Endothelial cell of umbilical vein (primary cell): ENCODE results near the gene MOK. TPM values are rescaled to one million over a fixed set of nuclear protein-coding genes. Genes with fewer than 3 reads are reported as not detected.

Source experiments
- BruUV-seq: library from RNA; stranded (reverse); fragments of 400-500 nt; replicated peaks from 2 replicates; lab custom pipeline; 2021; lab: Mats Ljungman, UMichigan
- CTCF ChIA-PET: fragments of 300-600, 350-600 bp; sonication (Branson Sonifier 250); formaldehyde crosslinking; loops from one replicate; lab custom pipeline; 2021; ENCODE audit warnings: antibody characterized with exemption, inconsistent platforms; lab: Charles Lee
- POLR2A ChIA-PET: fragments of 300-600, 350-600 bp; sonication (Branson Sonifier 250); formaldehyde crosslinking; loops from one replicate; lab custom pipeline; 2021; ENCODE audit warnings: antibody characterized with exemption, inconsistent platforms; lab: Charles Lee
- DNase-seq: peaks from one replicate; pipeline ENCODE4 v3.0.0-alpha.2; 2011; ENCODE audit warnings: low read depth, low spot score
- FAIRE-seq: peaks from 2 replicates; lab custom pipeline; 2011; peaks lifted over from hg19 to GRCh38; lab: Jason Lieb, UNC
- H2AFZ ChIP-seq: 2 replicates; pipeline ENCODE4 v1.6.0; 2012; ENCODE audit warnings: low read depth, low read length, control low read depth, inconsistent platforms
- H3K27ac ChIP-seq: 2 replicates; pipeline ENCODE4 v1.5.1; 2011; ENCODE audit warnings: low read depth, mild to moderate bottlenecking, control low read depth, low read length, moderate library complexity; ENCODE audit not compliant: insufficient read depth
- H3K27me3 ChIP-seq, 2 experiments: 2 replicates each; pipeline versions ENCODE4 v1.6.0 to v1.6.1; 2011; ENCODE audit warnings: low read length in 2 of 2, mixed read lengths in 1 of 2; ENCODE audit not compliant: control insufficient read depth in 2 of 2, insufficient read depth in 2 of 2
- H3K36me3 ChIP-seq, 2 experiments: 2 replicates in 1 of 2; 3 replicates in 1 of 2; pipeline ENCODE4 v1.5.1; 2011; ENCODE audit warnings: low read length in 2 of 2, mild to moderate bottlenecking in 1 of 2, moderate library complexity in 1 of 2; ENCODE audit not compliant: control insufficient read depth in 2 of 2, insufficient read depth in 2 of 2; ENCODE audit errors: extremely low read depth in 1 of 2
- H3K4me1 ChIP-seq: 3 replicates; pipeline ENCODE4 v1.5.1; 2011; ENCODE audit warnings: mild to moderate bottlenecking, low read length; ENCODE audit not compliant: control insufficient read depth, insufficient read depth; ENCODE audit errors: extremely low read depth
- H3K4me2 ChIP-seq: 2 replicates; pipeline ENCODE4 v1.6.1; 2011; ENCODE audit warnings: low read length, control low read depth, mixed read lengths; ENCODE audit not compliant: insufficient read depth
- H3K4me3 ChIP-seq, 3 experiments: fragments of 200-600 bp in 1 of 3; sonication (generic), shearing (Covaris generic) in 1 of 3; replicated peaks in 1 of 3; 2 replicates each; pipeline ENCODE4 v1.5.1; 2011 to 2016; ENCODE audit warnings: control low read depth in 3 of 3, low read length in 3 of 3, mild to moderate bottlenecking in 2 of 3, inconsistent platforms in 1 of 3, low read depth in 1 of 3, moderate library complexity in 1 of 3; ENCODE audit not compliant: insufficient read depth in 1 of 3
- H3K79me2 ChIP-seq: 2 replicates; pipeline ENCODE4 v1.6.0; 2012; ENCODE audit warnings: low read length, inconsistent platforms; ENCODE audit not compliant: control insufficient read depth, insufficient read depth
- H3K9ac ChIP-seq: replicated peaks from 2 replicates; pipeline ENCODE3; 2011; ENCODE audit warnings: low read length, control low read depth; ENCODE audit not compliant: insufficient read depth; ENCODE audit errors: extremely low read depth
- H3K9me1 ChIP-seq: replicated peaks from 3 replicates; pipeline ENCODE4 v1.6.0; 2011; ENCODE audit warnings: mild to moderate bottlenecking, low read length; ENCODE audit not compliant: control insufficient read depth, insufficient read depth; ENCODE audit errors: extremely low read depth
- H3K9me3 ChIP-seq: replicated peaks from 2 replicates; pipeline ENCODE4 v1.5.1; 2012; ENCODE audit warnings: low read length, inconsistent platforms; ENCODE audit not compliant: control insufficient read depth, insufficient read depth
- H4K20me1 ChIP-seq: replicated peaks from 2 replicates; pipeline ENCODE3; 2011; ENCODE audit warnings: mild to moderate bottlenecking, low read length; ENCODE audit not compliant: control insufficient read depth, insufficient read depth; ENCODE audit errors: extremely low read depth
- EZH2 ChIP-seq: IDR thresholded peaks from 2 replicates; pipeline ENCODE4 v1.6.1; 2012; ENCODE audit warnings: borderline replicate concordance, low read depth, mild to moderate bottlenecking, moderate library complexity, low read length, inconsistent platforms; ENCODE audit not compliant: severe bottlenecking
- FOS ChIP-seq: IDR thresholded peaks from 2 replicates; pipeline ENCODE4 v1.6.1; 2011; ENCODE audit warnings: mild to moderate bottlenecking, low read length, moderate library complexity, borderline replicate concordance; ENCODE audit not compliant: insufficient read depth
- GATA2 ChIP-seq: IDR thresholded peaks from 2 replicates; pipeline ENCODE4 v1.7.0; 2011; ENCODE audit warnings: low read depth, mild to moderate bottlenecking, moderate library complexity, mixed read lengths, low read length; ENCODE audit not compliant: insufficient read length, insufficient read depth
- JUN ChIP-seq: IDR thresholded peaks from 2 replicates; pipeline ENCODE4 v1.6.1; 2011; ENCODE audit warnings: borderline replicate concordance, low read depth; ENCODE audit not compliant: insufficient read length, insufficient read depth
- MYC ChIP-seq: IDR thresholded peaks from one replicate; pipeline ENCODE4 v1.6.1; 2011; ENCODE audit warnings: mild to moderate bottlenecking, low read depth, low read length
- POLR2A ChIP-seq: IDR thresholded peaks from 2 replicates; pipeline ENCODE4 v1.6.1; 2012; ENCODE audit warnings: low read depth, mild to moderate bottlenecking, control low read depth, low read length
- POLR2AphosphoS5 ChIP-seq: IDR thresholded peaks from 2 replicates; pipeline ENCODE4 v1.6.1; 2012; ENCODE audit warnings: low read depth, mild to moderate bottlenecking, control low read depth, low read length, moderate library complexity; ENCODE audit not compliant: insufficient read depth
- dilution Hi-C: fragments of 300-500 bp; cut with MboI; formaldehyde crosslinking; loops from one replicate; pipeline ENCODE4 v1.15.0; 2019; ENCODE audit warnings: low sequenced_read_pairs; ENCODE audit not compliant: extremely low pct_ligation_motif_present
- intact Hi-C: fragments of 100-400 bp; cut with micrococcal nuclease; formaldehyde crosslinking; loops from one replicate; pipeline ENCODE4 v1.10.0; 2022
- polyA plus RNA-seq, 4 experiments: library from polyadenylated mRNA; depleted of rRNA in 3 of 4; stranded (reverse) in 3 of 4; unstranded in 1 of 4; fragments of >200 nt; gene quantifications; 2 replicates each; pipeline versions ENCODE4 v1.2.1 to v1.2.3, GENCODE V29; 2011 to 2012; ENCODE audit warnings: missing spikeins in 1 of 4
- total RNA-seq: library from RNA; stranded (reverse); gene quantifications from 2 replicates; pipeline ENCODE4 v1.2.3, GENCODE V29; 2021
- TF ChIP-seq, protein P1 (sequence below): IDR thresholded peaks from 2 replicates; pipeline ENCODE4 v1.6.1; 2011; ENCODE audit not compliant: insufficient read depth, insufficient read length
- TF ChIP-seq, protein P2 (sequence below), 2 donors: IDR thresholded peaks; 1 replicate in 1 of 2; 2 replicates in 1 of 2; pipeline ENCODE4 v1.5.1; 2011; ENCODE audit warnings: low read length in 2 of 2, mild to moderate bottlenecking in 2 of 2, moderate library complexity in 2 of 2, control low read depth in 1 of 2, inconsistent platforms in 1 of 2, low read depth in 1 of 2; ENCODE audit not compliant: insufficient read depth in 1 of 2; ENCODE audit errors: extremely low read depth in 1 of 2

Gene MOK
- total and polyA plus RNA-seq, 2 donors (not counting 3 experiments of a cell fraction or from before 2014, with no cell fraction given) = 6.1 to 8.6 TPM

GRCh38 chr14:102218688-102219087 lies 86.3 kb downstream of the MOK start:
- Histone ChIP-seq H3K4me2 (no peak overlapping the region), H3K4me3 (no peak overlapping the region), H3K36me3 (no peaks in the 10 kb centered on the region), H4K20me1 (no peaks in the 10 kb centered on the region), H3K79me2 (no peaks in the 10 kb centered on the region), H3K27ac (no peak overlapping the region), H3K27me3 (no peaks in the 10 kb centered on the region), H3K9me1 (no peaks in the 10 kb centered on the region), H3K9ac (no peak overlapping the region), H2AFZ (no peak overlapping the region), H3K9me3 (no peaks in the 10 kb centered on the region), H3K4me1 (peaks cover 8% of the 10 kb centered on the region)
- CTCF ChIA-PET = interaction anchor here (0.8 kb wide), 1 partner anchor 95 kb away, joined by 3 read pairs; no protein-coding TSS in a partner anchor
- BruUV-seq = no TSS peak
- POLR2A ChIA-PET = no interaction called here
- no peak for TF ChIP-seq FOS
- TF ChIP-seq MYC = no peak
- TF ChIP-seq POLR2A = no peak
- no peak for TF ChIP-seq JUN
- no peak for TF ChIP-seq EZH2
- TF ChIP-seq POLR2AphosphoS5 = no peak
- TF ChIP-seq GATA2 = no peak
- TF ChIP-seq, protein P1, sequence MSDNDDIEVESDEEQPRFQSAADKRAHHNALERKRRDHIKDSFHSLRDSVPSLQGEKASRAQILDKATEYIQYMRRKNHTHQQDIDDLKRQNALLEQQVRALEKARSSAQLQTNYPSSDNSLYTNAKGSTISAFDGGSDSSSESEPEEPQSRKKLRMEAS = no peak
- TF ChIP-seq, protein P2, sequence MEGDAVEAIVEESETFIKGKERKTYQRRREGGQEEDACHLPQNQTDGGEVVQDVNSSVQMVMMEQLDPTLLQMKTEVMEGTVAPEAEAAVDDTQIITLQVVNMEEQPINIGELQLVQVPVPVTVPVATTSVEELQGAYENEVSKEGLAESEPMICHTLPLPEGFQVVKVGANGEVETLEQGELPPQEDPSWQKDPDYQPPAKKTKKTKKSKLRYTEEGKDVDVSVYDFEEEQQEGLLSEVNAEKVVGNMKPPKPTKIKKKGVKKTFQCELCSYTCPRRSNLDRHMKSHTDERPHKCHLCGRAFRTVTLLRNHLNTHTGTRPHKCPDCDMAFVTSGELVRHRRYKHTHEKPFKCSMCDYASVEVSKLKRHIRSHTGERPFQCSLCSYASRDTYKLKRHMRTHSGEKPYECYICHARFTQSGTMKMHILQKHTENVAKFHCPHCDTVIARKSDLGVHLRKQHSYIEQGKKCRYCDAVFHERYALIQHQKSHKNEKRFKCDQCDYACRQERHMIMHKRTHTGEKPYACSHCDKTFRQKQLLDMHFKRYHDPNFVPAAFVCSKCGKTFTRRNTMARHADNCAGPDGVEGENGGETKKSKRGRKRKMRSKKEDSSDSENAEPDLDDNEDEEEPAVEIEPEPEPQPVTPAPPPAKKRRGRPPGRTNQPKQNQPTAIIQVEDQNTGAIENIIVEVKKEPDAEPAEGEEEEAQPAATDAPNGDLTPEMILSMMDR (IDR thresholded peaks at IDR 0.05; ENCODE audit: extremely low read depth in 1 of 2, insufficient read depth in 1 of 2, low read depth in 1 of 2, low read length in 2 of 2) = no peak
- FAIRE-seq = no peak
- dilution Hi-C loops = no loop called here
- intact Hi-C loops = no loop called here
- DNase-seq = no peak
